NB4 (cell line): ENCODE measurements around the gene MAMDC4.
"Not testable (repeated sequence)": the region's sequence is repeated elsewhere in the genome, so short reads cannot be mapped to it uniquely, and the experiment has no call there.

ENCODE experiments used
- CTCF ChIP-seq: IDR thresholded peaks from one replicate; pipeline ENCODE4 v1.5.1; 2012; ENCODE audit warnings: low read depth, low read length
- POLR2A ChIP-seq: IDR thresholded peaks from 2 replicates; pipeline ENCODE4 v1.6.1; 2011; ENCODE audit warnings: mild to moderate bottlenecking; ENCODE audit not compliant: insufficient read length; ENCODE audit errors: extremely low read depth

- TF ChIP-seq CTCF, POLR2A: not testable (repeated sequence)
Observed at GRCh38 chr9:136843159-136843800, 8.9 kb upstream of the MAMDC4 start.
